Effector CD8-positive, alpha-beta T cell (primary cell): ENCODE measurements around the gene PRKG1.

Experiments used
- DNase-seq: peaks from one replicate; lab custom pipeline; 2025; lab: John Stamatoyannopoulos, UW

The PRKG1 gene

DNA sequence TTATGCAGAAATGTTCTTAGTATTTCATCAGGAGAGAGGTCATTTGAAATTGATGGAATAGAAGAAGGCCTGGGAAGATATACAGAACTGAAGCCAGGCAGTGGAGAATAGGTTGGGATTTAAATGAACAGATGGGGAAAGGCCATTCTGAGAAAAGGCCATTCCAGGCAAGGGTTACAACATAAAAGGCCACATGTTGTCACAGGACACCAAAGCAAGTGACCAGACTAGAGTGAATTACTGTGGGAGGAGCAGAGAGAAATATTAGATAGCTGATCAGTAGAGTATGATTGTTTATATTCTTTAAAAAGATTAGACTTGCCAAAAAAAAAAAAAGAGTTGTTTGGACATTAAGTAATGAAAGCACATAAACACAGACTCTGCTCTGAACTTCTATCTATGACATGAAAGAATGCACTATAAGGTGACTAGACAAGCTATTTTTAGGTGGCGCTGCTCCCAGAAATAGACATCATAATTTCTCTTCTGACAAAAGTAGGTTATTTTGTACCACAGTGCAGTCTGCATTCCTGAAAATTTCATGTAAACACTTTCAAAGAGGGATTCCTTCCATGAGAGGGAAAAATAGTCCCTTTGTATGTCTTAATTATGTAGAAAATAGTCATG lies 1184.6 kb downstream of the PRKG1 start:
- no peak for DNase-seq

DNA sequence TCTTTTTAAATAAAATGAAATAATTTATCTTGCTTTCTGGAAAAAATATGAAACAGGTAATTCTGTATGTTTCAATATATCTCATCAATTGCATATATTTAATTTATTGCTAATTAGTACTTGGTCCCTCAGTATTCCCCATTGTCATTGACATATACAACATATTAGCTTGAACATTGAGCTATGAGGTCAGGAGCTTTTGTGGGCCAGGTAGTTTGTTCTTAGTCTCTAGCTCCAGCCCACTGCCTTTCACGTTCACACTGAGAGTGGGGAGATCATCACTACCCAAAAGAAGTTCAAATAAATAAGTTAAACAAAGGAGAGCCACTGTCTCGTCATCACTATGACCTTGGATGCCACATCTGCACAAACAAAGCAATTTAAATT lies 1185.1 kb downstream of the PRKG1 start:
- no peak for DNase-seq

DNA sequence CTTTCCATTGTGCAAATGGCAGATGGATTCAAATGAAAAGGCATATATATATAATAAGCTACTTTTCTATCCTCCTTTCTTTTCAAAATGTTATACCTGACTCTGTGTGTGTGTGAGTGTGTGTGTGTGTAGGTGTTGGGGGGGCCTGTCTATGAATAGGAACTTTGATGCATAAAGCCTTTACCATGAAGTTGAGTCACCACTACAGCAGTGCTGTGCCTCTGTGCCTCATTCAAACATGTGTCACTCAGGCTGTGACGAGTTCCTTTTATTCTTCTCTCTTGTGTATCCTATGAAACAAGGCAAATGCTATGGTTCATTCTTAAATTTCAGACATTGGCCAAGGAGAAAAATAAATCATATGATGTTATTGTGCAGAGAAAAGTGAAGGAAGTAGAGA lies 1187.1 kb downstream of the PRKG1 start:
- DNase-seq: no peak

DNA sequence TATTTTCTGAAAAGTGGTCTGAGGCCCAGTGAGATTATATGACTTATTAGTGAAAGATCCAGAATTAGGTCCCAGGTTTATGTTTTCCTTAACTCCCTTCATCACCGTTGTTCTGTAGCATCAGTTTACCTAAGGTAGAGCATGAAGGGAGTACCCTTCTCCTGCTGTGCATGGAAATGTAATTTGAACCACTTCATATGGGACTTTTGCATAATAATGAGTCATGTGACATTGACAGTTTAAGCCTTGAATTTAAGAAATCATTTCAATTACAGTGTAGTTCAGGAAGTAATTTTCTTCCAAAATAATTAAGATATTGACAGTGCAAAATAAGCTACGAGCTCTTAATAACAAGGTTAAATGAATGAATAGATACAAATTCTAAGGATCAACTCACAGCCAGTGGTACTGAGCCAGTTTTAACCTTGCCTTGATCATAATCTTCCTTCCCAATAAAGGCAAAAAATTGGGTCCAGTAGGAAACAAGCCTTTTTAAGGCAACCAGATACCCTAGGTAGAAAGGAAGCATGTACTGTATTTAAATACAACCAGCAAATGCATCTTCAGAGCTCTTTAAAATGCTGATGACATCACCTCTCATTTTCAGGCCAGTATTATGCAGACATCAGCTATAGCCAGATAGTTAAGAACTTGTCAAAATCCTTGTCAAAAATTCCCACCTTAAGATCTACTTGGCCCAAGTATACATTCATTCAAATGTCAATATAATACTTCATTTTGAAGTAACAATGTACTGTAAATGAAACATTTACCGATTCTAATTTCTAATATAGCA lies 1191.0 kb downstream of the PRKG1 start:
- DNase-seq: no peak

DNA sequence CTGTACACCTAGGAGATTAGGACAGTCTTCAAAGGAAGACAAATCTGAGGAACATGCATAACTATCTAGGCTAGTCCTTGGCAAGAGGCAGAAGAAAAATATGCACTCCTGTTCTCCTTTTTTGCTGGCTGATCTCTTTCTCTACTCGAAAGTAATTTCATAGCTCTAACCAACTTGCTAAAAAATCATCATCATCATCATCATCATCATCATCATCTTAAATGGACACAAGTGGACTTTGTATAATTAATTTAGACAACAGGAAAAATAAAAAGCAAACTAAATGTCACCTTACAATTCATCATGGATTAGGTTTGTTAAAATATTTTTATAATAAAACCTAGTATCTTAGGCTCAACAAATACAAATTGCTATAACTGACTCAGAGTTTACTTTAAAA lies 1192.6 kb downstream of the PRKG1 start:
- DNase-seq: no peak

DNA sequence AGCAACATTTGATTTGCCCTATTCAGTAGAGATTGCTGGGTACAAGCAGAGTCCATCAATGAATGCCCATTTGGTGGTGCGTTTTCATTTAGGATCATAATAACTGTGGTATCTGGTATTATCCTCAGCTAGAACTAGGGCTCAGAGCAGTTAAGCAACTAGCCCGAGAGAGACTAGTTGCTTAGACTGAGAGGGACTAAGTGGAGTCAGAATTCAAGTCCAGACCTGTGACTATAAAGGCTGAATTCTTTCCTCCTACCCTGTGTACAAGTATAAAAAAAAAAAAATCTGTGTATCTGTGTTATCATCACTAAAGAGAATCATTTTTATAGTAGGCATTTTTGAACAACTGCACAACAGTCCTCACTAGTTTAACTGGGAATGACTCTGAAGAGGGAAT lies 1194.5 kb downstream of the PRKG1 start:
- DNase-seq: no peak

DNA sequence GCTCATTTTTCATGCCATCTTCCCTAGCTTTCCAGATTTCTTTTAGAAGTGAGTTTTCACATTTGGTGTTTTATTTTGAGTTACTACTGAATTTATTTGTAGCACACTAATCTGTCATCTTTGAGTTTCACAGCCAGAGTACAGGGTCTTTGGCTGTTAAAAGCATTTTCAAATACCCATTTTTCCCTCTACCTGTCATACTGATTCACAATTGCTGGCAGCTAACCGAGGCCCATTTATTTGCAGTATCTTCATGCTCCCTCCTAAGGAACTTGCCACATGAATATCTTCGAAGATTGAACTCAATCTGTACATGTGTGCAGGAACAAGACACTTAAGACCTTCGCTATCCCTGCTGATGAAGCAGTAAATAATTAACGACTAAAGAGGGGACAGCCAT lies 1194.9 kb downstream of the PRKG1 start:
- no peak for DNase-seq

DNA sequence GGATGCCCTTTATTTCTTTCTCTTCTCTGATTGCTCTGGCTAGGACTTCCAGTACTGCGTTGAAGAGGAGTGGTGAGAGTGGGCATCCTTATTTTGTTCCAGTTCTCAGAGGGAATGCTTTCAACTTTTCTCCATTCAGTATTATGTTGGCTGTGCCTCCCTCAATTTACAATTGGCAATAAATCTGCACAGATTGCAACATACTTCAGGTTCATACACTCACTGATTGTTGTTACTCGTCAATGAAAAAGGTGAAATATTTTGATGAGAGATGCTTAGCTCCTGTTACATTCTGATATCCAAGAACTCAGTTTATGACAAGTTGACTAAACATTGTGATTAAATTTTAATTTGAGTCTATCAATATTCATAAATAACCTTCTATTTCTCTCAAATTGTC lies 1201.9 kb downstream of the PRKG1 start:
- DNase-seq: no peak

DNA sequence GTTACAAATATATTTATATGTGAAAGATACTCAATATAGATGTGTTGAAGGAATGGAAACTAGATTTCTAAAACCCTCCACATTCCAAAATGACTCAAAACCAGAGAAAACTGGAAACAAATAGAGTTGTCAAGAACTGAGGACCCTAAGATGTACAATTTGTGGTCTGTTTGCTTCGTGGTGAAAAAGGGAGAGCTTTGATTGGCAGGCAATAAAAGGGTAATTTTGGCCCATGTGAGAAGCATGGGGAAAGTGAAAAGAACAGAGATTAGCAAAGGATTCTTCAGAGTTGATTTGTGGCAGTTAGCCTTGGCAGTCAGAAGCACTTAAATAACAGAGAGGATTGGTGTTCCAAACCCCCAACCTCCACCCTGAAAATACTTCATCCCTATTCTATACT lies 1202.7 kb downstream of the PRKG1 start:
- DNase-seq: no peak

DNA sequence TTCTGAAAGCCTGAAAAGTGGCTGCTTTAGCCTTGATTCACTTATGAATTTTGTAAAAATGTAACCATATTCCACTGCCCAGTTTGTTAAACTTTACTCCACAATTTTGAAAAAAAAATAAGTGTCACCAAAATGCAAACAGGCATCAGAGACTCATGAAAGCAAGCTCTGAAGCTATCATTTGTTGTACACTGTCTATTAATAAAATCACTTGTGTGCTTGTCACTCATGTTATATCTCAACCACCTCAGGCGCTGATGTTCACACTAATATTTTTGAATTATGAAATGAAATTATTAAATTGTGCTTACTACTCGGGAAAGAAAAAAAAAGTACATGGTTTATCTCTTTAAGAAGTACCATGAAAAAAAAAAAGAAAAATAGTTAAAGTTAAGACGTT lies 1205.3 kb downstream of the PRKG1 start:
- DNase-seq: no peak

DNA sequence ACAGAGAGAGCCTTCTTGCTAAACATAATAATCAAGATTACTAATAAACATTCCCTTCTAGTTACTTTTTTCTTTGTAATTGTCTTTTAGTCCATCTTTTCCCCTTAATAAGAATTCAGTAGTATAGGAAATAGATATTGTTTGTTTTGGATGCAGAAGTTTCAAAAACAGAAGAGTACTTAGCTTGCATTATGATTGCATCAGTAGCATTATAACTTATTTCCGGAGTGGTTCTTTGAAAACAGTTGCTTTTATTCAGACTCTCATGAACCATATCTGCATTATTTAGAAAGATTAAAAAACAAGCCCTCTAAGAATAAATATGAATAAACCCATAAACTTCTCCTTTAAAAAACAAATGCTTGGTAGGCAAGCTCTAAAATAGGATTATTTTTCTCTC lies 1205.8 kb downstream of the PRKG1 start:
- no peak for DNase-seq

DNA sequence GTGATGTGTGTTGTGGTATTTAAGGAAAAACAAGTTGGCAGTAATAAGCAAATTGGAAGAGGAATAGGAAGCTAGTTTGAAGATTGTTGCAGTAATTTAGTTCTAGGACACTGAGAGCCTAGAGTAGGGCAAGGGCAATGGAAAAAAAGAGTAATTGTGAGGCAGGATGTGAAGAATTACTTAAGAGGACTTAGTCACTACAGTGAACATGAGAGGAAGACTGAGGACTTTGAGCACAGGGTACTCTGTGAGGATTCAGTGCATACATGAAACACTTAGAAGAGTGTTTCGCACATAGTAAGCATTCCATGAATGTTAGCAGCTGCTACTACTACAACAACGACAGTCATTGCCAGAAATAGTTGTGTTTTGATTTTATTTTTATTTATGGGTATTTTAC lies 1208.9 kb downstream of the PRKG1 start:
- DNase-seq: no peak

DNA sequence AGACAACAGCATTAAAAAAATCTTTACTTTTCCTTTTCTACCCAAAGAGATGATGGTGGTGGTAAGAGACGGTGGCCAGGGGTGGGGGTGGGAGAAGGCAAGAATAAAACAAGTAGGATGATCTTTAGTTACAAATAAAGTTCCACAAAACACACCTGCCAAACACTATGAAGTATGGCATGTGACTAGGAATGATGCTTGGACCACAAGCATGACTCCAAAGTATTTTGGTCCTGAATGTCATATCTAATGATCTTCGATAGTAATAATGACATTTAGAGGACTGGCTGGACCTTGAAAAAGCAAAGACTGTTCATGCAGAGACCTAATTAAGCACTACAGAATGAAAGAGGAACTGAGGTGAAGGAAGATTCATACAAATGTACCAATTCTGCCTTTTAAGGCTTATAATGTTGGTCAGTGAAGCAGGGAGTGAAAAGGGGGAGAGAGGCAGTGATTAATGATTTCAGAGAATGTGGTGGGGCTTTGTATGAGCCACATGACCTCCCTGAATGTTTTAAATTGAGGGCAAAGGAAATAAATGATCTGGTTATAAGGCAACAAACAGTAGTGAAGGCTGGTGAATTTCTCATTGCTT lies 1210.2 kb downstream of the PRKG1 start:
- DNase-seq: no peak

DNA sequence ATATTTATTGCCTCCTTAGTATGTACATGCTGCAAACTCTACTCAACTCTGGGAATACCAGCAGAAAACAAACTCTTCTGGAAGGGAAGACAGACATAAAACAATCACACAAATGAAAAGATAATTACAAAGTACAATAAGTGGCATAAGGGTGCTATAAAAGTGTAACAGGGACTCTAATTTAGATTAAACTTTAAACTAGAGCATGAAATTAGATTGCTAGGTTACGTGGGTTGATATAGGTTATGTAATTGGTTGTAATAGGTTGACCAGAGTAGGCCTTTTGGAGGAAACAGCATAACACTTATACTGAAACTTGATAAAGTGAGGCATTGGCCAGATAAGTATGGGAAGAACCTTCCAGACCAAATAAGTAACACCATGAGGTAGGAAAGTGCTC lies 1213.6 kb downstream of the PRKG1 start:
- no peak for DNase-seq

DNA sequence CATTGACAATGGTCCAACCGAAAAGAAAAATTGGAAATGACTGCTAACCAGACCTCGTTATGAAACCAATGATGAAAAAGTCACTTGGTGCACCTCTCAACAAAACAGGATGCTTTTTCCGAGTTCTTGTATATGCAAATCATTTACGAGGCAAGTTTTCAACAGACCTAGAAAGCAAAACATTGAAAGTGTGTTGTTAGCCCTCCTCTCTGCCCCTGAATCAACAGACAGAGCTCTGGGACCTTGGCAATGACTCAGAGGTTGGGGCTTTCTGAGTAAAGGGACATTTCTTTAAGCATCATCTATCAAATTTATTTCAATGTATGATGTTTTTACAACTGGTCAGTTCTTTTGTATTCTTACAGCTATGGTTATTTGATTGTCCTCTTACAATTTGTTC lies 1223.5 kb downstream of the PRKG1 start:
- DNase-seq: no peak

DNA sequence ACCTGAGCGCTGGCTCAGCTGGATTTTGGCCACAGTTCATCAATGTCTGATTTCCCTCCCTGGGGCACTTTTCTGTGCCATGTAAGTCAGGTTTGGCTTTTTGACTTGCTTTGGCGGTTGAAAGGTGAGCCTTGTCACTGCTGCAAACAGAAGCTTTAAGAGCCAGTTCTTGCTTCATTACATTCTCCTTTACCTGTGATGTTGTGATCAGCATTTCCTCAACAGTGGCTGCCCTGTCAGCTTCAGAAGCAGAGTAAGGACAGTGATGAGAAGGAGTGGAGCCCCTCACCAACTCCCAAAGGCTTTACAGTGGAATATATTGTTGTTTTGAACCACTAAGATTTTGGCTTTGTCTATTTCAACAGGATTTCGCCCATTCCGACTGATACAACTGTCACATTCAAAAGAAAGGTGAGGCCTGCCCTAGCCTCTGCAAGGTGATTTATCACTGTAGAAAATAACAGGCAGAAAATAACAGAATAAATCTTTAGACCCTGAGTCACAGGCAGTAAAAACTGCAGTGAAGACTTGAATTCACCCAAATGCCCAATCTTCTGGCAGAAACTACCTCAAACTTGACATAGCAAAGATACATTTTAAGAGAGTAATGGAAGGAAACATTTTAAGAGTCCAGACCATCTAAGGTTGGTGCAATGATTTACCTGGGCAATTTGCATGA lies 1226.5 kb downstream of the PRKG1 start:
- DNase-seq: no peak

DNA sequence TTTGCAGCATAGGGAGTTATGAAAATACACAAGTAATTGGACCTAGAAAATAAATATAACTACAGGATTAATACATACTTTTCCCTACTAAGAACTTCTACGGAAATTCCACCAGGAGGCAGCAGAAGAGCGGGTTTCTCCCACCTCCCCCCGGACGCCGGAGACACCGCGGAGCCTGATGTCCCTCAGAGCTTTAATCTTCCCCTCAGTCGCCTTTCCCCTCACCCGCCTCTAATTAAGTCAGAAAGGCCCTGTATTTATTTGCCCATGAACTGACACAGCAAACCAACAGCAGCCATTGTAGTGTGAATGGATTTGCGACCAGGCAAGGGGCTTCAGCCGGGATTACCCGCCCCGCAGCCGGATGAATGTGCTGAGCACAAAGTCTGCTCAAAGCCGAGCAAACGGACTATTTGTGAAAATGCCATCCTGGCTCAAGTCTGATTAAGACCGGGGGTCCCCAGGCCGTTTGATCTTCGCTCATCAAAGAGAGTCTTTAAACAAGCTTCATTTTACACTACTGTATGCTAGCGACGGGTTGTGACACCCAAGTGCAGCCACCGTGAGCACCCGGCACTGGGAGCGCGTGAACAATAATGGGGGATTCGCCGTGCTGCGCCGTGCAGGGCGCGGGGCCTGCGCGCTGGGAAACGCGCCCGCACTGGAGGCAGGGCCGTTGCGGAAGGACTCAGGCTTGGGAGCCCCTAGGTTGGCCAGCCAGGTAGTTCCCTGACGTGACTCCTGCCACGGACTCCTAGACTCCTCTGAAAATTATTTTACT lies 1234.2 kb downstream of the PRKG1 start:
- DNase-seq: no peak

DNA sequence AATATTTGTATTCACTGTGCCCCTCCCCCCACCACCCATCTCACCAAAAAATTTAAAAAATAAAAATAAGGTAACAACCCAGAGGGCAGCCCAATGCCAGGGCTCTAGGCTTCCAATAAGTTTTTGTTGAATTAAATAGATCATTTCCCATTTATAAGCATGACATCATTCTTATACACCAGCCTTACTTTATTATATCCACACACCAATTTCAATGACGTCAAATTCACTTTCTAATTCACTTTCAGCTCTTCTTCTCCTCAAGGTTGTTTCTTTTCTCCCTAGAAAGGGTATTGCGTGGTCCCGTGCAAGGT lies 1238.6 kb downstream of the PRKG1 start:
- no peak for DNase-seq

DNA sequence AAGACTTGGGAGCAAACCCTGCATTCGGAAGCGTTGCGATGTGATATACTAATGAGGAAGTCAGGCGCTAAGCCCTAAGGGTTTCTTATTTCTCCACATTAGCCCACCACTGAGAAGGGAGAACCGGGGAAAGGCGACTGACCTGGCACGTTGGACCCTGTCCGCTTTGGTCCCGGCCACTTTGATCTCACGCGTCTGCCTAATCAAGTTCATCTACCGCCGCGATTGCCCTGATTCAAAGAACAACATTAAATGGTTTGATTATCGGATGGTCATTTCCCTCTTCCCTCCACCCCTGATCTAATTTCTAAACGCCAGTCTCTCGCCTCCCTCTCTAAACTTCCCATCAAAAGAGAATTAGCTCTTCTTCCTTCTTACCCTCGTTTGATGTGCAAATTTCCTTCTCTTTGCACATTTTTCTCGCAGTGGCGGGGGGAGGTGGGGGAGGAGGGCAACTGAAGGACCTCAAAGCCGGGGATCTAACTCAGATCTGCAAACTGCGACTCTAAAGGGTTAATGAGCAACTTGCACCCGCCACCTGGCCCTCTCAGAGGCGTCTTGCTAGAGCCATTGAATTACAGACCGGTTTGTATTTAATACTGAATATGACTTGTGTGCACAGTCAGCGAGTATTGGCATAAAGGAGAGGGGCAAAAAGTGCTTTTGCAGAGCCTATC lies 1239.1 kb downstream of the PRKG1 start:
- no peak for DNase-seq

DNA sequence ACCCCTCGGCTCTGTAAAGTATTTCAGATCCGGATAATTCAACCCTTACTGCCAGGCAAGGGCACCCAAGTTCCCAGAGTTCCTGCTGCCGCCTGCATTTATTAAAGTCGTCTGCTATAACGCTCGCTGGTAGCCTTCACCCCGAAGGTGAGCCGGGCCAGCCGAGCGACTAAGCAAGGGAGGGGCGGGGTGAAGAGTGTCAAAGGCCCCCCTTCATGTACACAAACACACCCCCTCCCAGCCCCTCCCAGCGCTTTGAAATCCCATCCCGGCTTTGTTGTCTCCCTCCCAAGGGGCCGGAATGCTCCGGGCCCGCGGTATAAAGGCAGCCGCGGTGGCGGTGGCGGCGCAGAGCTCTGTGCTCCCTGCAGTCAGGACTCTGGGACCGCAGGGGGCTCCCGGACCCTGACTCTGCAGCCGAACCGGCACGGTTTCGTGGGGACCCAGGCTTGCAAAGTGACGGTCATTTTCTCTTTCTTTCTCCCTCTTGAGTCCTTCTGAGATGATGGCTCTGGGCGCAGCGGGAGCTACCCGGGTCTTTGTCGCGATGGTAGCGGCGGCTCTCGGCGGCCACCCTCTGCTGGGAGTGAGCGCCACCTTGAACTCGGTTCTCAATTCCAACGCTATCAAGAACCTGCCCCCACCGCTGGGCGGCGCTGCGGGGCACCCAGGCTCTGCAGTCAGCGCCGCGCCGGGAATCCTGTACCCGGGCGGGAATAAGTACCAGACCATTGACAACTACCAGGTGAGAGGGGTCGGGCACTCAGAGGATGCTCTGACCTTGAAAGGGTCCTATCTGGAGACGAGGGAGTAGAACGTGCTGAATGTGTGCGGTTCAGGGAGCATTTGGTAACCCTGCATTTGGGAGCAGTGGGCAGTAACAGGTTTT lies 1239.9 kb downstream of the PRKG1 start, which contains the start of gene DKK1:
Gene DKK1 (plus strand): TSS at position 349 of the 889 bp plus-strand sequence. CDS start 154 bp downstream, at position 503.
- no peak for DNase-seq
